ENCODE data around the gene EDIL3. TPM values are rescaled to one million over a fixed set of nuclear protein-coding genes. Genes with fewer than 3 reads are reported as not detected.

The EDIL3 gene
- total and polyA plus RNA-seq, 2 donors (not counting 3 experiments of a cell fraction or from before 2014, with no cell fraction given), result 9.1 to 28.8 TPM

GRCh38 chr5:84385705-84386104 lies 1.0 kb upstream of the EDIL3 start:
- H3K4me3 ChIP-seq (replicated peaks in 1 of 3; ENCODE audit: insufficient read depth in 1 of 3, low read depth in 1 of 3, low read length in 3 of 3), result no peak overlapping the region
- H4K20me1 ChIP-seq (replicated peaks; ENCODE audit: control insufficient read depth, extremely low read depth, insufficient read depth, low read length), result no peaks in the 10 kb centered on the region
- FAIRE-seq (no peak), DNase-seq (ENCODE audit: low read depth, low spot score) (no peak)
- no peaks in the 10 kb centered on the region for H3K36me3 ChIP-seq (ENCODE audit: control insufficient read depth in 2 of 2, extremely low read depth in 1 of 2, insufficient read depth in 2 of 2, low read length in 2 of 2)
- H3K79me2 ChIP-seq (ENCODE audit: control insufficient read depth, insufficient read depth, low read length), result no peaks in the 10 kb centered on the region
- ChIA-PET CTCF (interaction anchor here (0.6 to 1.7 kb wide), 4 partner anchors 65 to 663 kb away, joined by 3 to 7 read pairs (median 4); no protein-coding TSS in a partner anchor), POLR2A (no interaction called here)
- BruUV-seq (replicated peaks), result no TSS peak
- H3K9ac ChIP-seq (replicated peaks; ENCODE audit: extremely low read depth, insufficient read depth, low read length), result no peak overlapping the region
- H3K4me1 ChIP-seq (ENCODE audit: control insufficient read depth, extremely low read depth, insufficient read depth, low read length), result peaks cover 19% of the 10 kb centered on the region
- TF ChIP-seq EZH2 (IDR thresholded peaks at IDR 0.05; ENCODE audit: borderline replicate concordance, low read depth, low read length, severe bottlenecking) (no peak), POLR2AphosphoS5 (IDR thresholded peaks at IDR 0.05; ENCODE audit: insufficient read depth, low read depth, low read length) (no peak), POLR2A (IDR thresholded peaks at IDR 0.05; ENCODE audit: low read depth, low read length) (no peak), GATA2 (IDR thresholded peaks at IDR 0.05; ENCODE audit: insufficient read depth, insufficient read length, low read depth, low read length) (no peak), MYC (IDR thresholded peaks at IDR 0.05; ENCODE audit: low read depth, low read length) (no peak), FOS (IDR thresholded peaks at IDR 0.05; ENCODE audit: borderline replicate concordance, insufficient read depth, low read length) (no peak), MAX (IDR thresholded peaks at IDR 0.05; ENCODE audit: insufficient read depth, insufficient read length) (no peak), JUN (IDR thresholded peaks at IDR 0.05; ENCODE audit: borderline replicate concordance, insufficient read depth, insufficient read length, low read depth) (no peak), CTCF (IDR thresholded peaks at IDR 0.05; ENCODE audit: extremely low read depth in 1 of 2, insufficient read depth in 1 of 2, low read depth in 1 of 2, low read length in 2 of 2) (no peak)
- no peak overlapping the region for H3K4me2 ChIP-seq (ENCODE audit: insufficient read depth, low read length)
- H3K27me3 ChIP-seq (ENCODE audit: control insufficient read depth in 2 of 2, insufficient read depth in 2 of 2, low read length in 2 of 2), result no peaks in the 10 kb centered on the region
- no peak overlapping the region for H2AFZ ChIP-seq (ENCODE audit: low read depth, low read length)
- dilution Hi-C loops (cut with MboI; ENCODE audit: extremely low pct_ligation_motif_present, low sequenced_read_pairs), result no loop called here
- H3K27ac ChIP-seq (ENCODE audit: insufficient read depth, low read depth, low read length), result no peak overlapping the region
- no peaks in the 10 kb centered on the region for H3K9me1 ChIP-seq (replicated peaks; ENCODE audit: control insufficient read depth, extremely low read depth, insufficient read depth, low read length)
- H3K9me3 ChIP-seq (replicated peaks; ENCODE audit: control insufficient read depth, insufficient read depth, low read length), result no peaks in the 10 kb centered on the region
- intact Hi-C loops (cut with micrococcal nuclease), result no loop called here
